Prostate gland (tissue), 2 donors: Measurements from ENCODE around the gene PTP4A1.

Experiments
- CTCF ChIP-seq, 4 experiments: fragments of 200-600 bp in 2 of 4; fragments of 450-650 bp in 2 of 4; sonication (generic) in 2 of 4; IDR thresholded peaks; 1 replicate in 3 of 4; 2 replicates in 1 of 4; pipeline ENCODE4 v1.5.1; 2016 to 2019; ENCODE audit warnings: antibody characterized with exemption in 4 of 4, mild to moderate bottlenecking in 2 of 4, moderate library complexity in 2 of 4
- POLR2A ChIP-seq: fragments of 450-650 bp; IDR thresholded peaks from one replicate; pipeline ENCODE4 v1.6.1; 2016; ENCODE audit warnings: antibody characterized with exemption, mild to moderate bottlenecking
- POLR2AphosphoS5 ChIP-seq: sonication (generic); formaldehyde crosslinking; IDR thresholded peaks from one replicate; pipeline ENCODE4 v1.6.1; 2017; ENCODE audit warnings: antibody characterized with exemption

GRCh38 chr6:63565727-63566596 lies 6.3 kb upstream of the PTP4A1 start:
- TF ChIP-seq POLR2A (no peak), CTCF (IDR thresholded peaks at IDR 0.05) (no peak), POLR2AphosphoS5 (no peak)
